GM19328 (cell line): ENCODE data around the gene ZFHX2.

ENCODE experiments used
- ATAC-seq: cut with Tn5 transposase; IDR thresholded peaks from one replicate; pipeline ENCODE4 v1.9.1; 2021; ENCODE audit warnings: mild to moderate bottlenecking, moderate library complexity; ENCODE audit not compliant: unreplicated experiment

The ZFHX2 gene

DNA sequence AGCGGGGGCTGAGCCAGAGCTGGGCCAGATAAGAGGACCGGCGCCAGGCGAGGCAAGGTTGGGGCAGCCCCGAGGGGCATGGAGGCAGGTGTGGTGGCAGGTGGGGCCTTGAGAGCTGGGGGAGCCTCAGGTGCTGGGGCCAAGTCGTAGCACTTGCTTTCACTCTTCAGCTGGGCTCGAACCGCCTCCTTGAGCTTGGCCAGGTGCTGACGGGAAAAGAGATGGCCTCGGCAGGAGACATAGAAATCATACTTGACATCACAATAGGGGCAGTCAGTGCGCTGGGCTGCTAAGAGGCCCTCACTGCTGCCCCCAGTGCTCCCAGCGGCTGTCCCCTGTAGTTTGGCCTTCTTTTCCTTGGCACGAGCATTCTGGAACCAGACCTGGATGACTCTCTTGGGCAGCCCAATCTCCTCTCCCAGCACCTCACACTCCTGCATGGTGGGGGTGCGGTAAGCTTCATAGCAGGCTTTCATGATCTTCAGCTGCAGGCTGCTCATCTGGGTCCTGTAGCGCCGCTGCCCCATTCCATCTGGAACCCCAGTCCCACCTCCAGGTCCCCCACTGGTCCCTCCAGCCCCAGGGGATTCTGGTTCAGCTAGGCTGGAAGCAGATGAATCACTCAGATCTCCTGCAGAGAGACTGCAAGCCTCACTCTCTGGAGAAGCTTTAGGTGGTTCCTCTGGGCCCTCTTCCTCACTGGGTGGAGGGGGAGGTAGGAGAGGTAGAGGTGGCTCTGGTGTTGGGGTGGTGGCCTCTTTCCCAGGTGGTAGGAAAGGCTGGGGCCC is 28.1 kb downstream of the ZFHX2 start:
- ATAC-seq: no peak

DNA sequence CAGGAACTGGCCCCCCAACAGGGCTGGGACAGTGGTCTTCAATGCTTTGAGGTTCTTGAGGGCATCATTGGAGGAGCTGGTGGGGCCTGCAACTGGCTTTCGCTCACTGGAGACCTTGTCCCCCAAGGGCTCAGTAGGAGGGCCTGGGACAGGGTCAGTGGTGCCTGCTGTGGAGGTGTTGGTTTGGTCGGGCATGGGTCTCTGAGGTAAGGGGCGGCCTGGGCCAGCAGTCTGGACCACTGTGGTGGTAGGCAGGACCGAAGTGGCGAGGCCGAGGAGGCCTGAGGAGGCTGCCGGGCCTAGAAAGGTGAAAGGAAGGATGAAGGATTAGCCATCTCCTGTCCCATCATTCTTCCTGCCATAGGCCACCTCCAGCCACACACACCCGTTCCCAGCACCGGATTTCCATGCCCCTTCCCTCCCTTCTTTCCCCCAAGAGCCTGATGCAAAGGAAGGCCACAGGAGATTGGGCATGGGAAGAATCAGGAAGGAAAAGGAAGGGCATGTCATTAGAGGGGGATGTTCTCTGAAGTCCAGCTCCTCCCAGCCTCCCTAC is 28.8 kb downstream of the ZFHX2 start:
- ATAC-seq: no peak

- no peak for ATAC-seq
Measured at GRCh38 chr14:23521785-23522640, 29.6 kb downstream of the ZFHX2 start.

DNA sequence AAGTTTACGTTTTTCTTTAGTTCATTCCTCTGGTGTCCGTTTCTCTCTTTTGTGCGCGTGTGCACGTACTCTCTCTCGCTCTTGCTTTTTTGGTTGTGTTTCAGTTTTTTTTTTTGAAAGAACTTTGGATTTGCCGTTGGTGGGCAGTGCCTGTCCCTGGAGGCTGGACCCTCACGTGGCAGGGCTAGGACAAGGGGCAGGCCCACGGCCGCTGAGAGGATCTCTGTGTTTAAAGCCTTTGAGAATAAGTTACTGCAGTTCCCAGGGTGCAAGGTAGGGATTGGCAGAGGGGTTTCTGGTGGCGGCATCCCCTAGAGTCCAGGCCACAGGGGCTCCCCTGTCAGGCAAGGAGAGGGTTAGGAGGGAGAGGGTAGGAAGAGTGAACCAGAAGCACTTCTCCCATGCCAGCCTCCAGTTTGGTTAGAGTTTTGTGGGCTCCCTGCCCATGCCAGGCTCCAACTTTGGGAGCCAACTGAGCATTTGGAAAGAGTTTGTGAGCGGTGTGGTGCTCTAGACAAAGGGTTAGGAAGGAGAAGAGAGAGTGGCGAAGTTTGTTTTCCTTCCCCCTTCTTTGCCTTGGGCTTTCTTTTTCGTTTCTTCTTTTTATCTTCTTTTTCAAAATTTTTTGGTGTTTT is 30.5 kb downstream of the ZFHX2 start:
- no peak for ATAC-seq

GRCh38 chr14:23518709-23519108 is 32.9 kb downstream of the ZFHX2 start:
- no peak for ATAC-seq

DNA sequence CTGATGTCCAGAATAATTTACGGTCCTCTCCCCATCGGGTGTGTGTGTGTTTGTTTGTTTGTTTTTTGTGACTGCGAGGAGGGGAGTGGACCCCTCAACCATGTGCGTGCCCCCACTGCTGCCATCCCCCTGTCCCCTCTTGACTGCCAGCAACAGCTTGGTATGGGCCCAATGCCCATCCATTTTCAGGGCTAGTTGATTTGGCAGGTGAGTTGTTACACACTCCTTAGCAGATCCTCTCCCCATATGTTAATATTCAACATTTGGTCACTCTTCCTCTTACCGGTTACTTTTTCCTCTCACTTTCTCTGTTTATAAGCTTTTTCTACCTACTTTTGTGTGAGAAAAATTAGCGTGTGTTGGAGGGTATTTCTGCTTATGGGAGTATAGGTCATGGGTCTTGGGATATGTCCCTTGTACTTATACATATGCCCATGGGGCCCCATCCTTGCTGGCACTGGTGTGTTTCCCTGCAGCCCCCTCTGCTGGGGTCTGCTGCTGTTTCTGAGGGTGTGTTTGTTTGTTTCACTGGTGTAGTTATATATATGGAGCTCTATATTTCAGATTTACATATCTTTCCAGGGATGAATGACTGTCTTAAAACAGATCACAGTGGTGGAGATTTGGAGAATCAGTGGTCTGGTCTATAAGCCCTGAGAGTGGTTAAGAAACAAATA is 33.8 kb downstream of the ZFHX2 start:
- no peak for ATAC-seq

- ATAC-seq: no peak
Measured at GRCh38 chr14:23514644-23514957, 37.0 kb downstream of the ZFHX2 start.

GRCh38 chr14:23513818-23514643 is 37.5 kb downstream of the ZFHX2 start:
- ATAC-seq: no peak

DNA sequence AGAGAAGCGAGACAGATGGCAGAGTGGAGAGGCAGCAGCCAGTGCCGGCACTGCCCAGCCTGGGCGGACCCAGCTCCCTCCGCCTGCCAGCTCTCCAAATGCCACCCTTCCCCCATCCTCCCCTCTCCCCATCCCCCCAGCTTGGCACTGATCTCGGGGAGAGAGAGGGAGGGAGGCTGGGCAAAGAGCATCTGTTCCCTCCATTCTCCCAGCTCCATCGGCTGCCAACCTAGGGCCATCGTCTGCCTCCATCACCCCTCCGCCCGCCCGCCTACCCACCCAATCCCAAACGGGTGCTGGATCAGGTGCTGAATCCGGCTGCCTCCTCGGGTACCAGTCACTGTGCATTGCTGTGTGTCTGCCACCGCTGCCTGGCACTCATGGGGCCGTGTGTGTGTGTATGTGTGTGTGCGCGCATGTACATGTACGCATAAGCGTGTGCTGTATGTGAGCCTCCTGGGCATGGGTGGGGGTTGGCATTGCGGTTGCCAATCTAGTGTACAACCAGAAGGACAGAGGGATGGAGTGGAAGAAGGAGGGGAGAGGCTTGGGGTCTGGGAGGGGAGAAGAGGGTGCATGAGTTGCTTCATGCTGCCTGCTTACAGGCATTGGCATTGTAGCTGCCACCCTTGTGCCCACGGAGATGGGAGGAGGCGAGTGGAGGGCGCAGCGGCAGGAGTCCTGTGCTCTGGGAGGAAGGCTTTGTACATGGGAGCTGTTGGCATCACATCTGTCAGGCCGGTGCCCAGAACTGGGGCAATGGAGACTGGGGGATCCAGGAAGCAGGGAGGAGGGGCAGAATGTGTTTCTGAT is 38.4 kb downstream of the ZFHX2 start:
- no peak for ATAC-seq

DNA sequence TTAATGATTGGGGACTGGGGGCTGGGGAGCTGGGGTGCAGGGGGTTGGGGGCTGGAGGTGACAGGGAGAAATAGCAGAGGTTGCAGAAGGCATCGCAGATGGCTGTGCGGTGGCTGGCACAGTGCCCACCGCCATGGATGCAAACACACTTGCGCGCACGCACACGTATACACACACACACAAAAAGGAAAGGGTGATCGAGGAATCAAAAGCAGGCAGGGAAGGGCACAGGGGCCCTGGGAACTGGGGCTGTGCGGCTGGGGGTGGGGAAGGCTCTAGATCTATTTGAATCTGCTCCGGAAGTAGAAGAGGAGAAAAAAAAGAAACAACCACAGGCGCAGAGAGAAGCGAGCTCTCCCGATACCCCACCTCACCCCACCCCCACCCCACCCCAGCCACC is 39.4 kb downstream of the ZFHX2 start:
- ATAC-seq: no peak

DNA sequence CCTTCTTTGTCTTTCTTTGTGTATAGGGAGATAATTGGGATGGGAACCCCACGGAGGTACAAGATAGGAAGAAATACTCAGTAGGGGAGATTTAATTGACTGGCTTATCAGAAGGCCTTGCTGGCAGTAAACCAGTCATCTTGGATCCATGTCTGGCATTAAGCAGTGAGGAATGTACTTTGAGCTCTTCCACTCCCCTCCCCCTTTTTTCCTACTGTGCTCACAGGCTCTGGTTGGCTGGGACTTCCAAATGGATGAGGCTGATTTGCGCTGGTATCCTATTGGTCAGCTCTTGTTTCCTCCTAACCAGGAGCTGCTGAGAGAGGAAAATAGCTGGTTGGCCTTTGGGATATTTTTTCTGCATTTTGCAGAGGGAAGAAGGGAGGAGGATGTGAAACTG is 57.3 kb downstream of the ZFHX2 start:
- no peak for ATAC-seq

- ATAC-seq: no peak
Measured at GRCh38 chr14:23492618-23493272, 58.8 kb downstream of the ZFHX2 start.

- ATAC-seq: no peak
Measured at GRCh38 chr14:23487216-23487615, 64.3 kb downstream of the ZFHX2 start.

GRCh38 chr14:23486036-23486435 is 65.5 kb downstream of the ZFHX2 start:
- ATAC-seq: no peak

DNA sequence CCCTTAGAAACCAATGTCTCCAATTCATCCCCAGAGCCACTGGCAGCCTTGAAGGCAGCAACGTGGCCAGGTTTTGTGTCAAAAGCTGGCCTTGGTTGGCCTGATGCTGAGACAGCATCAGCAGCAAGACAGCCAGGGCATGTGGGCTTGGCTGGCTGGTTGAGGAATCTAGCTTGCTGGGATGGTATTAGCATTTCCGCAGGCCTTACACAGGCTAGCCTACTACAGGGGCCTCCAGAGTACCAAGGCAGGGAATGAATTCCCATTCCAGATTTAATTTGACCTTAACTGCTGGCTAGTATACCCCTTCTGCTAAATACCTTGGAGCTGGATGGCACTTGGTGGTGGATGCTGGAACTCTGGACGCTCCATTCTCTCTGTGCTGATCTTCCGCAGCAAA is 66.2 kb downstream of the ZFHX2 start:
- ATAC-seq: no peak

DNA sequence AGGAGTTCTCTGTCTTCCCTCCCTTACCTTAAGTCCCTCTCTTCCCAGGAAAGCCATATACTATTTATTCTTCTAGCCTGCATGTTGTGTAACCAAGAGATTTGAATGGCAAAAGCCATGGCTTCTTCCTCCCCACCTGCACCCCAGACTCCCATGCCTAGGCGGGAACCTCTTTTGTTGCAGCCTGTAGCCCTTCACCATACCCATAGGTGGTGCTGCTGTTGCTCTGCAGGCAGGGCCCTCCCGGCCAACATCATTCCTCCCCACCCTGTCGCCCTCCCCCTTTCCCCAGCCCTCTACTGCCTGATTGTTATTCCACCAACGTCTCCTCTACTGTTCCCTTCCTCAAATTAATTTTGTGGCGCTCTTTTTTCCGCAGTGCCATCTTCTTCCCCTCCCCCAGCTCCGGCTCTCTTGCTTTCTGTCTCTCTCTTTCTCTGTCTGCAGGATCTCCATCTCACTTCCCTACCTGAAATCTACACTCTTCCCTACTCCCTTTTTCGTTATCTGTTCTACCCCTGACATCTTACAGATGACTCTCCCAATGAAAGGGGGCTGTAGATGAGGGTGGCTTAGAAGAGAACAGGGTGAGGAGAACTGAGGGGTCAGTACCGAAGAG is 68.2 kb downstream of the ZFHX2 start:
- ATAC-seq: no peak

GRCh38 chr14:23482823-23483148 is 68.8 kb downstream of the ZFHX2 start:
- ATAC-seq: no peak

DNA sequence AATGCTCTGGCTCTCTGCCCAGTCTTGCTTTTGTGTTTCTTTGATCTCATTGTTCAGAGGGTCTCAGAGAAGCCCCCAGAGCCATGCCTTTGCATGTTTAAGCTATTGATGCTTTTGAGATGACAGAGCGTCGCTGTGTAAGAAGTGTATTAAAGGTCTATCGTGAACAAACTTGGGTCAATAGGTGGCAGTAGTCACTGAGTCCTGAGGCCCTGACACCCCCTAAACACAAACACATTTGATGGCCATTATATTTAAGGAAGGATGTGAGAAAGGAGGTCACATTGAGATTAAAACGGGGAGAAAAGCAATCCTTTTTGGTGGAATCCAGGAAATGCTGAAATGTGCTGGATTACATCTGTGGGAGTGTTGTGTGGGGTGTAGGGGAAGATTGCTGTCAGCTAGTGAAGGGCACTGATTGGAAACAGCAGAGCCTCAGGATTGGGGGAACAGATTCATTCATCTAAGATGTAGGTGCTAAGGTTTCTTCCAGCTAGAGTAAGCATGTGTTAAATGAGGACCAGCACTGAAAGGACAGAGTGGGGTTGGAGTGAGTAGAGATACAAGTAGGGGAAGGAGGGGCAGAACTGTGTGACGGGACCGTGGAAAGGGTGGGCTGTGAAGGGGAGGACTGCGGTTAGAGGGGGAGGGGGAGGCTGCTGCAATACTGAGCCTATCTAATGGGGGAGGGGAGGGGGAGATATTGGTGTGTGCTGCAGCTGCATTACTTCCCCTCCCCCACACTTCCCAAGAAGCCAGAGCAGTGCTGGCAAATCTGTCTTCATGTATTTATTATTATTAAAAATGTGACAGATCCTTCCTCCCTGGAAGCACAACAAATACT is 69.4 kb downstream of the ZFHX2 start:
- ATAC-seq: no peak
